HEK293T (cell line): ENCODE data around the gene CHST6.

Source experiments
- ARNT ChIP-seq: fragments of 450-650 bp; IDR thresholded peaks from 2 replicates; pipeline ENCODE4 v1.6.1; 2017; ENCODE audit warnings: mild to moderate bottlenecking
- BHLHE40 ChIP-seq: fragments of 450-650 bp; IDR thresholded peaks from 2 replicates; pipeline ENCODE4 v1.6.1; 2016; ENCODE audit warnings: mild to moderate bottlenecking, moderate library complexity, borderline replicate concordance
- CTBP1 ChIP-seq: fragments of 450-650 bp; IDR thresholded peaks from 2 replicates; pipeline ENCODE4 v1.6.1; 2016; ENCODE audit warnings: borderline replicate concordance
- ELF4 ChIP-seq: fragments of 450-650 bp; IDR thresholded peaks from 2 replicates; pipeline ENCODE4 v1.6.1; 2017; ENCODE audit warnings: antibody characterized with exemption
- FOXM1 ChIP-seq: fragments of 450-650 bp; IDR thresholded peaks from 2 replicates; pipeline ENCODE4 v1.6.1; 2017; ENCODE audit warnings: mild to moderate bottlenecking, borderline replicate concordance
- L3MBTL2 ChIP-seq: fragments of 450-650 bp; conservative IDR thresholded peaks from 2 replicates; pipeline ENCODE4 v1.6.1; 2016; ENCODE audit warnings: mild to moderate bottlenecking
- NFRKB ChIP-seq: fragments of 450-650 bp; IDR thresholded peaks from 2 replicates; pipeline ENCODE4 v1.6.1; 2016; ENCODE audit warnings: mild to moderate bottlenecking, moderate library complexity
- SP1 ChIP-seq: fragments of 450-650 bp; IDR thresholded peaks from 2 replicates; pipeline ENCODE4 v1.6.1; 2017
- SUZ12 ChIP-seq: fragments of 450-650 bp; IDR thresholded peaks from 2 replicates; pipeline ENCODE4 v1.6.1; 2016; ENCODE audit warnings: mild to moderate bottlenecking
- TARDBP ChIP-seq: fragments of 450-650 bp; IDR thresholded peaks from 2 replicates; pipeline ENCODE4 v1.6.1; 2016
- ZNF384 ChIP-seq: fragments of 450-650 bp; IDR thresholded peaks from 2 replicates; pipeline ENCODE4 v1.6.1; 2016

GRCh38 chr16:75458029-75458428 lies 37.2 kb downstream of the CHST6 start:
- TF ChIP-seq NFRKB, result no peak
- TF ChIP-seq SP1, result no peak
- TF ChIP-seq ELF4, result no peak
- no peak for TF ChIP-seq CTBP1
- no peak for TF ChIP-seq ZNF384
- TF ChIP-seq FOXM1, result no peak
- TF ChIP-seq L3MBTL2, result no peak
- TF ChIP-seq SUZ12, result no peak
- no peak for TF ChIP-seq BHLHE40
- no peak for TF ChIP-seq TARDBP
- TF ChIP-seq ARNT, result no peak
